OCI-LY7 (cell line): ENCODE results near the gene ZDHHC22. TPM values are rescaled to one million over a fixed set of nuclear protein-coding genes. Genes with fewer than 3 reads are reported as not detected.

Experiments used
- BruUV-seq: library from RNA; stranded (reverse); fragments of 400-500 nt; replicated peaks from 2 replicates; lab custom pipeline; 2021; lab: Mats Ljungman, UMichigan
- CTCF ChIA-PET: fragments of 300-600 bp; sonication (Branson Sonifier 250); formaldehyde crosslinking; loops from one replicate; lab custom pipeline; 2022; ENCODE audit warnings: antibody characterized with exemption; ENCODE audit not compliant: unreplicated experiment; lab: Charles Lee
- POLR2A ChIA-PET: fragments of 300-600 bp; sonication (Branson Sonifier 250); formaldehyde crosslinking; loops from one replicate; lab custom pipeline; 2022; ENCODE audit warnings: antibody characterized with exemption; lab: Charles Lee
- DNase-seq: peaks from one replicate; pipeline ENCODE4 v3.0.0-alpha.2; 2015; ENCODE audit warnings: low spot score
- H2AFZ ChIP-seq: fragments of 200-600 bp; sonication (generic), shearing (Covaris generic); 2 replicates; pipeline ENCODE4 v1.6.1; 2014; ENCODE audit warnings: mild to moderate bottlenecking, antibody characterized with exemption, low read length, moderate library complexity
- H3K27ac ChIP-seq: fragments of 200-600 bp; sonication (generic); 2 replicates; pipeline ENCODE4 v1.5.1; 2014; ENCODE audit warnings: mixed run types, low read depth, mild to moderate bottlenecking, moderate library complexity, low read length, inconsistent platforms; ENCODE audit not compliant: poor library complexity, severe bottlenecking
- H3K36me3 ChIP-seq: fragments of 200-600 bp; sonication (generic); 2 replicates; pipeline ENCODE4 v1.6.1; 2014; ENCODE audit warnings: mild to moderate bottlenecking, antibody characterized with exemption, low read length, moderate library complexity, mixed read lengths; ENCODE audit not compliant: insufficient read depth
- H3K4me1 ChIP-seq: fragments of 200-600 bp; sonication (generic); 2 replicates; pipeline ENCODE4 v1.5.1; 2014; ENCODE audit warnings: mild to moderate bottlenecking, low read length; ENCODE audit not compliant: insufficient read depth, poor library complexity, severe bottlenecking
- H3K4me2 ChIP-seq: fragments of 200-600 bp; sonication (generic); 2 replicates; pipeline ENCODE4 v1.6.1; 2014; ENCODE audit warnings: mild to moderate bottlenecking, low read length
- H3K4me3 ChIP-seq: fragments of 200-600 bp; sonication (generic); 2 replicates; pipeline ENCODE4 v1.5.1; 2014; ENCODE audit warnings: mild to moderate bottlenecking, low read depth, low read length; ENCODE audit not compliant: poor library complexity, severe bottlenecking
- H3K79me2 ChIP-seq: fragments of 200-600 bp; sonication (generic); 2 replicates; pipeline ENCODE4 v1.6.1; 2016; ENCODE audit warnings: low read depth, mild to moderate bottlenecking, low read length, moderate library complexity, mixed read lengths; ENCODE audit not compliant: insufficient read depth
- H3K9me2 ChIP-seq: fragments of 200-600 bp; sonication (generic); 2 replicates; pipeline ENCODE4 v1.6.1; 2016; ENCODE audit warnings: mild to moderate bottlenecking, low read length, mixed read lengths; ENCODE audit not compliant: insufficient read depth
- H3K9me3 ChIP-seq: fragments of 200-600 bp; sonication (generic); 2 replicates; pipeline ENCODE4 v1.6.1; 2014; ENCODE audit warnings: mild to moderate bottlenecking, mixed run types, low read length, mixed read lengths
- H4K20me1 ChIP-seq: fragments of 200-600 bp; sonication (generic); 2 replicates; pipeline ENCODE4 v1.6.1; 2014; ENCODE audit warnings: mild to moderate bottlenecking, antibody characterized with exemption, low read length, moderate library complexity, mixed read lengths; ENCODE audit not compliant: insufficient read depth
- CTCF ChIP-seq: fragments of 200-600 bp; sonication (generic); conservative IDR thresholded peaks from 2 replicates; pipeline ENCODE4 v1.5.1; 2014; ENCODE audit warnings: mild to moderate bottlenecking, antibody characterized with exemption, low read length, moderate library complexity, mixed read lengths
- EZH2phosphoT487 ChIP-seq: fragments of 200-600 bp; sonication (generic); IDR thresholded peaks from 2 replicates; pipeline ENCODE4 v1.6.1; 2018; ENCODE audit warnings: low read depth, borderline replicate concordance, mild to moderate bottlenecking, mixed run types, antibody characterized with exemption, low read length, moderate library complexity, mixed read lengths
- intact Hi-C: fragments of 100-400 bp; cut with micrococcal nuclease; formaldehyde crosslinking; loops from one replicate; pipeline ENCODE4 v1.10.0; 2022; ENCODE audit not compliant: unreplicated experiment
- total RNA-seq, 2 experiments: library from RNA; depleted of rRNA in 1 of 2; stranded (reverse); fragments of >200 nt in 1 of 2; shearing (Covaris generic) in 1 of 2; gene quantifications; 2 replicates each; pipeline ENCODE4 v1.2.3, GENCODE V29; 2014 to 2022

The ZDHHC22 gene
- total RNA-seq, 2 experiments from 2014 or later, result not detected

GRCh38 chr14:77151245-77151644 lies 9.7 kb upstream of the ZDHHC22 start:
- no peaks in the 10 kb centered on the region for H4K20me1 ChIP-seq
- POLR2A ChIA-PET, result interaction anchor here (0.5 to 1.5 kb wide), 7 partner anchors 52 to 1165 kb away, joined by 3 to 6 read pairs (median 3); no protein-coding TSS in a partner anchor

GRCh38 chr14:77148510-77149231 lies 7.1 kb upstream of the ZDHHC22 start:
- intact Hi-C loops, result no loop called here
- POLR2A ChIA-PET, result interaction anchor here (0.8 to 1.9 kb wide), 6 partner anchors 14 to 64 kb away, joined by 3 to 6 read pairs (median 4); no protein-coding TSS in a partner anchor
- H4K20me1 ChIP-seq, result no peaks in the 10 kb centered on the region
- no TSS peak for BruUV-seq
- H3K4me1 ChIP-seq, result peaks cover 7% of the 10 kb centered on the region
- H3K79me2 ChIP-seq, result no peaks in the 10 kb centered on the region
- TF ChIP-seq CTCF (no peak), EZH2phosphoT487 (no peak)
- CTCF ChIA-PET, result interaction anchor here (1.2 to 1.6 kb wide), 2 partner anchors 25 to 65 kb away, joined by 4 read pairs; no protein-coding TSS in a partner anchor
- no peak overlapping the region for H3K27ac ChIP-seq
- H3K36me3 ChIP-seq, result no peaks in the 10 kb centered on the region
- no peak for DNase-seq
- no peaks in the 10 kb centered on the region for H3K9me2 ChIP-seq
- H2AFZ ChIP-seq, result no peak overlapping the region
- H3K9me3 ChIP-seq, result no peaks in the 10 kb centered on the region
- H3K4me3 ChIP-seq, result no peak overlapping the region
- H3K4me2 ChIP-seq, result no peak overlapping the region

More at GRCh38 chr14:77151245-77151644, 9.7 kb upstream of the ZDHHC22 start:
- Histone ChIP-seq H3K9me2 (no peaks in the 10 kb centered on the region), H2AFZ (peak overlapping the region; percentile 38; the same call in 1 of the 2 replicates), H3K36me3 (no peaks in the 10 kb centered on the region), H3K4me1 (peaks cover 7% of the 10 kb centered on the region), H3K4me3 (no peak overlapping the region), H3K9me3 (no peaks in the 10 kb centered on the region), H3K4me2 (no peak overlapping the region), H3K79me2 (no peaks in the 10 kb centered on the region), H3K27ac (no peak overlapping the region)
- DNase-seq, result peak; percentile 45
- intact Hi-C loops, result loop anchor here (1.0 to 10.0 kb wide), 5 partner anchors 30 to 401 kb away; partner anchors contain the start of genes CIPC and TMEM63C
- no TSS peak for BruUV-seq
- CTCF ChIA-PET, result interaction anchor here (0.6 to 1.3 kb wide), 6 partner anchors 8 to 276 kb away, joined by 3 to 9 read pairs (median 4); no protein-coding TSS in a partner anchor
- TF ChIP-seq CTCF (peak; percentile 90), EZH2phosphoT487 (no peak)
